ENCODE measurements around the gene TLE1.
"Not testable (repeated sequence)": the region's sequence is repeated elsewhere in the genome, so short reads cannot be mapped to it uniquely, and the experiment has no call there.

Gene TLE1

DNA sequence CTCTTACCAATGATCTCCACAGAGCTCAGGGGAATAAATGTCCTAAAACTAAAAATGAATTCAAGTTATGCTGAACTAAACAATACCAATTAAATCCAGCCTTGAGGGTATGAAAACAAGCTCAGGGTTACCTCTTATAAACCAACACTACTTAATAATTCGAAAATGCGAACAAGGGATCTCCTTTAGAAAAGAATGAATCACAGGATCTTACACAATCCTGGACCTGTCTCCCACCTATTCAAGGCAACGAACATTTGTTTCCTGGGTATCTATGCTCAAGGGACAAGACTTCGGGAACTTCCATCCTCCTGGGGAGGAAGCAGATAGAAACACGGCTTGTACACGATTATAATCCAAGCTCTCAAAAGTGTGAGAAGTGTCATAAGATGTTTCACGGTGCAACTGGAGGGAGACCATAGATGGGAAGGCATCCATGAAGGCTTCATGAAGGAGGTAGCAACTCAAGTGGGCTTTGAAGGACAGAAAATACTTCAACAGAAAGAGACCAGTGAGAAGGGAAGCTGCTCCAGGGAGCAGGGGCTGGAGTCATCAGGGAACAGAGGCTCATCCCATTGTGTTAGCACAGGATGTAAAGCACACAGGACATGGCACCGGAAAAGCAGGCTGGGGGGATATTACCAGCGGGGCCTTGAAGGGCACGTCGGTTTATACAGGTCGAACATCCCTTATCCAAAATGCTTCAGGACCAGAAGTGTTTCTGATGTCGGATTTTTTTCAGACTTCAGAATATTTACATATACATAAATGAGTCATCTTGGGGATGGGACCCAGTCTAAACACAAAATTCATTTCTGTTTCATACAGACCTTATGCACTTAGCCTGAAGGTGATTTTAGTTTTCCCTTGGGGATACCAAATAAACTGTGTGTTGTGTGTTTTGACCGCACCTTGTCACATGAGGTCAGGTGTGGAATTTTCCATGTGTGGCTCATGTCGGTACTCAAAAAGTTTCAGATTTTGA lies 87.4 kb downstream of the TLE1 start:
- no peak for DNase-seq (ENCODE audit: low read depth, low spot score)

DNA sequence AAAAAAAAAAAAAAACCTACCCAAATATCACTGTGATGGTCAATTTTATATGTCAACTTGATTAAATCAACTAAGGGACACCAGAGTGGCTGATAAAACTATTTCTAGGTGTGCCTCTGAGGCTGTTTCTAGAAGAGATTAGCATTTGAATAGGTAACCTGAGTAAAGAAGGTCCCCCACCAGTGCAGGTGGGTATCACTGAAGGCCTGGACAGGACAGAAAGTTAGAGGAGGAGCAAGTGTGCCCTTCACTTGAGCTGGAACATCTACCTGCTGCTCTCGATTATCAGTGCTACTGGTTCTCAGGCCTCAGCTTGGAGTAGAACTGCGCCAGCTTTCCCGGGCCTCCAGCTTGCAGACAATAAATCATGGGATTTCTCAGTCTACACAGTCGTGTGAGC lies 88.7 kb downstream of the TLE1 start:
- no peak for DNase-seq (ENCODE audit: low read depth, low spot score)

DNA sequence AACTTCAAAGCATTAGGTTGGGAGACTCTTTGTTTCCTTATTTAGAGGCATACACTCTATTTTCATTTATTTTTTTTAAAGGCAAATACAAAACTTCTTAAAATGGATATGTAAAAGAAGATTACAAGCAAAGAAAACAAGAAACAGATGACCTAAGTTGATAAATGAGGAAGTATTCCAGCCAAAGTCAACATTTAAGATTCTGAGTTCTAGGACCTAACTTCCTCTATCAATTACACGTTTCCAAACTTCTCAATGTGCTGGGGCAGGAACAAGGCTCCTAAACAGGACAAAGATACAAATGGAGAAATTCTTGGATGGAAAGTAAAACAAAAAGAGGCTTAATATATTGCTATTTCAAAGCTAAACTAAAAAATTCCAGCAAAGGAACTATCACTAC lies 89.5 kb downstream of the TLE1 start:
- DNase-seq (ENCODE audit: low read depth, low spot score) = no peak

DNA sequence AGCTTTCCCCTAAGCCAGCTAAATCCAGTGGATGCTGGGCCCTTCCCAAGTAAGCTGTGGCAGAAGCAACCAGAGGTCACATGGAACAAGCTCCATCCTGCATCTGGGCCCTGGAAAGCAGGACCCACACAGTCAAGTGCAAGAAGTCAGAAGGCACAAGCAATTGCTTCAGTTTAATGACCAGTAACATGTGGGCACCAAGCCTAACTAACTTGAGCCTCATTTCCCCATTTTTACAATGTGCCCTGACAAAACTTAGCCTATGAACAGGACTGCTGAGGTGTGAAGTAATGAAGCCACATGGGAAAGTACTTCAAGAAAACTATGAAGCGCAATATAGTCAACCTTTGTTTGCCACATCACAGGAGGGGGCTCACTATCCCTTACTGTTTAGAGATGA lies 90.5 kb downstream of the TLE1 start:
- no peak for DNase-seq (ENCODE audit: low read depth, low spot score)

DNA sequence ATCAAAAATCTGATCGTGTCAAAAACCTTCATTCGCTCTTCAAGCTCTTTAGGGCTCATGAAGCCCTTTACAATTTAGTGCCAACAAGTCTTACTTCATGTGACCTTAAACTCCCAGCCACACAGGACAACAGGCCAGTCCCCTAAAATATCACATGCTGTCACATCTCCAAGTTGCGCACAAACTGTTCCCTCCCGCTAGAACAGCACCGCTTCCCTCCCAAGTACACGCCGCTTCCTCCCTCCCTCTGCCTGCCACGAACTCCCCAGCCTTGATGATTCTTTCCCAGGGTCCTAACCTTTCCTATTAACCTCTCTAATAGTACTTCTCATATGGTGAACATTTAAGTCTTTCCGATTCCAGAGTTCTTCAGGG lies 91.2 kb downstream of the TLE1 start:
- no peak for DNase-seq (ENCODE audit: low read depth, low spot score)

DNA sequence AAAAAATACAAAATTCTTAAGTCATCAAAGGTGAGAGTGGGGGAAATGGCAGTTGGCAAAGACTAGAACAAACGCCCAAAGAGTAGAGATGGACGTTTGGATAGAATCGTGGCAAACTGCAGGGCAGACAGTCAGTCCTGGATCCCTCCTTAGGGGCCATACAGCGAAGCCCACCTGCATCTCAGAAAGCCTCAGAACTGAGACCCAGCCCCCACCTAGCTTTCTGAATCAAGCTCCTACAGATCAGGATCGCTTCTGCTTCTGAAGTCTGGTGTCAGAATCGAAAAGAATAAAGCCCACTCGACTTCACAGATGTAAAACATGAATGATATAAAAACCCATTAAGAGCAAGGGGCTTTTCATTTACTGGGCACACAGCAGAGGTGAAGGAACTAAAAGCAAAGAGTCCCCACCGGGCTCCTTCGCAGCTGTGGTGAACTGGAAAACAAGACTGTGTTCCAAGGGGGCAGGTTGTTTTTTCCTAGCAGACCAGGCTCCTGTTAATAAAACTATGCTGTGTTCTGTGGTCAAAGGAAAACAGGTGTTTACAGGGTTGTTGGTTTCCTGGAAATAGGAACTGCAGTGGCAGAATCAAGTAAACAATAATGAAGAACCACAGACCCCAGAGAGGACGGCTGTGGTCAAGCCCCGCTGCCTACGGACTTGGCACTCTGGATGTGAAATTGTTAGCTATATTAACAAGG lies 91.8 kb downstream of the TLE1 start:
- DNase-seq (ENCODE audit: low read depth, low spot score) = no peak

DNA sequence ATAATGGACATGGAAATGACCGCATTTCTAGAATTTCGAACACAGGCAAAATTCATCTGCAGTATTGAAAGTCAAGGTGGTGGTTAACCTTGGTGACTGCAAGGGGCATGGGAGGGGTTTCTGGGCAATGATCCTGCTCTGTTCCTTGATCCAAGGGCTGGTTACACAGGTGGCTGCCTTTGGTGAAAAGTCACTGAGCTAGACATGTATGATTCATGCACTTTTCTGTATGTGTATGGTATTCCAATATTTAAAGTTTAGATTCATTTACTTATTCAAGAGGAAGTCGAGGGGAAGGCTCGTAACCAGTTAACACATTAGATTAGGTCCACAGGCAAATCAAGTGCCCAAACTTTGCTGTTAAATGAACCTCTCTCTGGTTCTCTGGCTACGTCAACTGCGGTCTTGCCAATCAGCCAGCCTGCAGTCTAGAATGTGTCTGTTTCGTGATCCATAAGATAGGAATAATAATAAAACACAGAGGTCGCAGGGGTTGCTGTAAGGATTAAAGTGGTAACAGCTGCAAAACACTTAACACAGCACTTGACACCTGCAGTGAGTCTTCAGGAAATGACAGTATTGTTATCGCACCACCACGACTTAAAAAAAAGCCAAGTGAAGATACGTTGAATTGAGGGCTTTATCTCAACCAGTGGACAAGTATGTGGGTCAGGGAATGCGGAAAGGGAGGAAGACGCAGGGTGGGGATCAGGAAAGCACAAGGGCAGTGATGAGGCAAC lies 92.5 kb downstream of the TLE1 start:
- no peak for DNase-seq (ENCODE audit: low read depth, low spot score)

DNA sequence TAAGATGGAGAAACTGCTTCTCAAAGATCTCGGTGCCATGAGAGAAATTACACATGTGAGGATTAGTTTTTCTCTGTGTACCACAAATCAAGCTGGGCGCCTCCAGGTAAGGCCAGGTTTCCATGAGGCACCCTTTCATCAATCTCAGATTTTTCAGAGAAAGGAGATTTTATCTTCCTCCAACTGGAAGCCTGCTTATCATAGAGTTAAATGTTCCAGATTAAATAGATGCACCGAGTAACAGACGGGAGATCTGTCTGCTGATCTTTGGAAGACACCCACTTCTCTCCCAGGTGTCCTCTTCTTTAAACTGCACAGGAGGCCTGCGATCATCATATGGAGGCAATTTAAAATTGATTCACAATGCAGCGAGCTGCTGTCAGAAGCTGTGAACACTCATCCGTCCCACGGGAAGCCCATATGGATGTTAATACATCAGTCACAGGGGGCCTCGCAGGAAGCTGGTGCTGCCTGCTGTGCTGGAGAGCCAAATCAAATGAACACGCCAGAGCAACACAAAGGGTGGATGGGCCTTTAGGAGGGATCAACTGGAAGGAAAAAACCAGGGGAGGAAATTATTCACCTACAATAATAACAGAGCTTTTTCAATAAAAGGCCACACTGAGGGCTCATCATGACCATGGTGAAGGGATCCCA lies 93.3 kb downstream of the TLE1 start:
- no peak for DNase-seq (ENCODE audit: low read depth, low spot score)

DNA sequence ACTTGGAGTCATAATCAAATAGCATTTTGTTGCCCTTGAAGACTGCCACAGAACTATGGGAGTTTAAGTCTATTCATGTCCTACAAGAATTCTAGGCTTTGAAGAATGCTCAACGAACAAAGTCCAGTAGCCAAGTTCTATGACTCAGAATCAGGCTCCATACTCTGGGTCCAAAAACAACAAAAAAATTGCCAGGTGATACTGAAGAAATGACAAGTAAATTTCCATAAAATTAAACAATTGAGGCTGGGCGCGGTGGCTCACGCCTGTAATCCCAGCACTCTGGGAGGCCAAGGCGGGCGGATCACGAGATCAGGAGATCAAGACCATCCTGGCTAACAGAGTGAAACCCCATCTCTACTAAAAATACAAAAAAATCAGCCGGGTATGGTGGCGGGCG lies 94.1 kb downstream of the TLE1 start:
- not testable (repeated sequence) for DNase-seq (ENCODE audit: low read depth, low spot score)

DNA sequence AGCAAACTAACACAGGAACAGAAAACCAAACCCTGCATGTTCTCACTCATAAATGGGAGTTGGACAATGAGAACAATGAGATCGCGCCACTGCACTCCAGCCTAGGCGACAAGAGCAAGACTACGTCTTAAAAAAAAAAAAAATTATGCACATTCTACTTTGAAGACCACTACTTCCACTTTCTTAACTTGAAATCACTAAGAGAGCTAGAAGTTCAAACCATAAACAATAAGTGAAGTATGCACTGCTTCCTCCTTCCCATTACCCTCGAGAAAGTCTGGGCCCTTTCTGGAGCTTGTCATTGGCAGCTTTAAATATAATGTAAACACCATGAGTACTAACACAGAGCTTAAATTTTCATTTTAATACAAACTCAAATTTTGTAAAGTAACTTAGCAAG lies 94.9 kb downstream of the TLE1 start:
- DNase-seq (ENCODE audit: low read depth, low spot score) = no peak

DNA sequence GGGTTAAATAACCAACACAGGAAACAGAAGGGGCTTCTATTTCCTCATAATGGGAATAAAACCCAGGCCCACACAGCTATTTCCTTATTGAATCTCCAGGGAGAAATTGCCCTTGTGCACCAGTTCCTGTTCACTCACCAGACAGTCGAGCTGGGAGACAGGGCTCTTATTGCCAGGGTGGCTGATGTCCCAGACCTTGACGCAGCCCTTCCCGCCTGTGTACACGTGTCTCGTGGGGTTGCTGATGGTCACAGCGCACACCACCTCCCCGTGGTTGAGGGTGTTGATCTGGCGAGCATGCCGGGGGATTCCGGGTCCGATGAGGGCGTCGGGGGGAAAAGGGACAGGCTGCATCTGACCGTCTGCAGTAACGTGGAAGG lies 96.5 kb downstream of the TLE1 start:
- DNase-seq (ENCODE audit: low read depth, low spot score) = no peak

DNA sequence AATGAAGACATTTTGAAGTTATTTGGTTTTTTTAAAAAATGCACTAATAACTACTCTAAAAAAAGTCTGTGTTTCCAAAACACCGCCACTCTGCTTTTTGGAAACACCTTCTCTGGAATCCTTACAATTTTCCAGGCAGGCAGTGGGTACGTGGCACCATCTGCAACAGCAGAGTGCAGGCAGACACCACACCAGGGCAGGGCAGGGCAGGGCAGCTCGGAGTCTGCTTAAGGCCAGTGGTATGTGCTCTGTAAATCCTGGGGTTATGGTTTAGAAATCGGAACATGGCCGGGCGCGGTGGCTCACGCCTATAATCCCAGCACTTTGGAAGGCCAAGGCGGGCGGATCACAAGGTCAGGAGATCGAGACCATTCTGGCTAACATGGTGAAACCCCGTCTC lies 97.6 kb downstream of the TLE1 start:
- DNase-seq (ENCODE audit: low read depth, low spot score) = no peak

DNA sequence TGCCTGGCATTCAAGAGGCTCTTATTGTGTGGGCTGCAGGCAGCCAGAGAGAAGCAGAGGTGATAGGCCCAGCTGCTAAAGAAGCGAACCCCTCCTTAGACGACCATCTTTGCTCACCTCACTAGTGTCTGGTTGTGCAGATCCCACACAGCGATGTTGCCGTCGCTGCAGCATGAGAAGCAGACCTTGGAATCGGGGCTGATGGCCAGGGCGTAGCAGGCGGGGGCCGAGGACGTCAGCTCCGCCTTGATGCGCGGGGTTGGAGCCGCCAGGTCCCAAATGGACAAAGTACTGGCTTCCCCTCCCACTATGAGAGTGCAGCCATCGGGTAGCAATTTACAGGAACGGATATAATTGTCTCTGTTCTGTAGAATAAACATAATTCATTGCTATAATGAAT lies 98.7 kb downstream of the TLE1 start:
- no peak for DNase-seq (ENCODE audit: low read depth, low spot score)

DNA sequence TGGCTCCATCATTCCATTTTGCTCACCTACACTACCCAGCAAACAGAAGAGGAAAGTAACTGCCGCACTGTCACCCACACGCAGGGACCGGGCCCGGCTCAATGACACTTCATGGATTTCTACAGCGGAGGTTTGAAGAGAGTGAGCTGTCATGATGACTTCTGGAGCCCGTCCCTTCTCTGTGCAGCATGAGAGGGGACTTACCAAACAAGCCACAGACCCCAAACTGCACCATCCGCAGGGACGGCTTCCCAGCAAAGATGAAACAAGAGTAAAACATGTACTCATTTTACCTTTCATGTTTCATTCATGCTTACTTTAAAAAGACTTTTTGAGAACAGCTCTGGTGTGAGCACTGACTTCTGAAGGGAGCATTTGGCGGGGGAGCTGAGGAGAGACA lies 99.5 kb downstream of the TLE1 start:
- no peak for DNase-seq (ENCODE audit: low read depth, low spot score)

DNA sequence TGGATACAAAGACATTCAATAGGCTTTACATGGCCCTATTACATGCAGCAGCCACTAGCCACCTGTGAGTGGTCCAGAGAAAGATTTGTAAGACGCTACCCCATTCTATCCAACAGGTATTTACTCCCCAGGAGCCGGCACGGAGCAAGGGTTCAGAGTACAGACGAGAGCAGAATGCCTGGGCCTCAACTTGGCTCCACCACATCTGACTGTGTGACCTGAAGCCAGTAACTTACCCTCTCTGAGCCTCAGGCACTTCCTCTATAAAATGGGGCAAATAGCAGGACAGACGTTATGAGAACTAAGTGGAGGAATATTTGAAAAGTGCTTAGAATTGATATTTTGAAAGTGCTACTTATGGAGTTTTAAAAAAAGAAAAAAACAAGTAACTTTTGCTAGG lies 100.0 kb downstream of the TLE1 start:
- DNase-seq (ENCODE audit: low read depth, low spot score) = no peak

DNA sequence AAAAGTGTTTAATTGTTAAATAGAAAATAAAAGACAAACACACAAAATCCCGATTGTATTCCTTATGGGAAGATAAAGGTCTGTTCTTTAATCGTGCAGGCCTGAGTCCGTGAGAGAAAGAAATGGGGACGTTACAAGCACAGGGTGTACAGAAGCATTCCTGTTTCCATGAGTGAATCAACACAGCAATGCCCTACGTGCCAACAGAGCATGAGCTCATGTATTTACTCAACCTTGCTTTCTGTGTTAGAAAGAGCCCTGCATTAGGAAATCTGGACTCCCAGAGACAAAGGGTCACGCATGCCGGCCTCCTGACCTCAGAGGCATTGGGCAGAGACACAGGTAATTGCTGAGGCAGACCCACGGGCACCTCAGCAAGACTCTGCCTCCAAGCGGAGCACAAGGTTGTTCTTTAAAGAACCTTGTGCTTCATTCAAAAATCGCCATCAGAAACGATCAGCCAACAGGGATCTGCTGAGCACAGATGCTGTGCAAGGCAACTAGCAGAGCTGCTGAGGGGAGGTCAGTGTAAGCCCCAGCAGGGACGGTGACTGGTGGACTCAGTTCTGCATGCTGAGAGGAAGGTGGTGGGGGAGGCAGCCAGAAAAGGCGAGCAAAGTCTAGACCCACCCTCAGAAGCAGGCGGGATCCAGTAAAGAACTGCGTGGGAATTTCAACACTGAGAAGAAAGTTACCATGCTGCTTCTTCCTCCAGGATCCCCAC lies 101.0 kb downstream of the TLE1 start:
- DNase-seq (ENCODE audit: low read depth, low spot score) = no peak

DNA sequence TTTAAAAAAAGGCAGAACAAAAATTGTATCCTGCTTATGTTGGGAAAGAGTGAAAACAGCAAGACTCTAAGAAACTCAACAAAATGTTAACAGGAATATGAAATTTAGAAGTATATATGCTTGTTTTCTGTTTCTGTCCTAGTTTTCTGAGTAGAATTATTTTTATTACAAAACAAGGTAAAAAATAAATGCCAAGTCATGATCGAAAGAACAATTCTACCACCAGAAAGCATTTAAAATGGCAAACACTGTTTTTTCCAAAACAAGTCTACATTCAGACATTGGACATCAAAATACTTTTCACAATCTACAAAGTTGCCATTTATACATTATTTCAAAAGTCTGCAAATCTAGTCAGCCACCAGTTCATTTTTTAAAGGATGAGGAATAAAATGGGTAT lies 102.6 kb downstream of the TLE1 start:
- no peak for DNase-seq (ENCODE audit: low read depth, low spot score)

DNA sequence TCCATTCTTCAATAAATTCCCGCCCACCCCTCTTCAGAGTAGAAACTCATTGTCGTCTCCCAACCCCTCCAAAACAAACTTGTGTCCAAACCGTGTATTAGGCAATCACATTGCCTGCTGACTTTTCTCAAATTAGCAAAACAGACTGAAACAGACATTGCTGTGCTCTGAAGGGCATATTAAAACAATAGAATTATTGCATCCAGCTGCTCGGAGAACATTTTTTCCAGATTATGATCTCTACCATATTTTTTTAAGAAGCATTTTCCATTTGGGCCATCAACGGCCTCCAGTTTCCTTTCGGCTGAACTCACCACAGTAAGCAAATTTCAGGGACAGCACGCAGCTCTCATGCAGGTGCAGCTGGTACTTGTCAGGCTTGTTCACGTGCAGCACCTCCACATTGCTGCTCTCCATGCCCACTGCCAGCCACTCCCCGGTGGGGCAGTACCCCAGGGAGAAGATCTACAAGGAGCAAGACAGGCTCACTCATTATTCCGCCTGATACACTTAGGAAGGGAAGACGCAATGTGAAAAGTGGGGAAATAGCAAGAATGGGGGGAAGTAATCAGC lies 104.1 kb downstream of the TLE1 start:
- no peak for DNase-seq (ENCODE audit: low read depth, low spot score)

DNA sequence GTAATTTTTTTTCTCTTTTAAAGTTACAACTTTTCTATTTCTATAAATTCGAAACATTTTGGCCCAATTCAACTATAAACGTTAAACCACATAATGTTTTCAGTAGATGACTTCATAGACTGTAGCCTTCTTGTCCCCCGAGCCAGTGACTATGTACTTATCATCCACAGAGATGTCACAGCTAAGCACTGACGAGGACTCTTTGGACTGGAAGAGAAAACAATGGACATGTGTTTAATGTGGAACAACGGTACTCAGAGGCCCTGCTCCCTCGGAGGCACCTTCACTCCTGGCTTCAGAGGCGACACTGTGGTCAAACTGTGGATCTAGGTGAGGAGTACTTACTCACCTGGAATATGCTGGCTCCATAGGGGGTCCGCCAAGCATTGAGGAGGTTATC lies 105.2 kb downstream of the TLE1 start:
- no peak for DNase-seq (ENCODE audit: low read depth, low spot score)

DNA sequence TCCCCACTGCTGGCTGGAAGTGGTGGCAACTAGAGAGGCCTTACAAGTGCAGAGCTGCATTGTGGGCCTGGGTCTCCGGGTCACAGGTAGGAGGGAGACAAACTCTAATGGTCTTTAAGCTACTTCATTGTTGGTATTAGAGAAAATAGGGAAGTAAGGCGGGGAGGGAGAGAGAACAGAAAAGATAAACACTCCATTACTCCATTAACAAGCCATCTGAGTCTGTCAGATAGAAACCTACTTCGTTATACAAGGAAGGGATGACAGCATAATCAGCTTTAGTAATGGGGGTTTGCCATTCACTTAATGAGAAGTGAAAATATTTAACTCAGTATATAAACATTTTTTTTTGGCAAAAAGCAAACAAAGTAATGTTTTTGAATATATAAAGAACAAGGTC lies 107.4 kb downstream of the TLE1 start:
- DNase-seq (ENCODE audit: low read depth, low spot score) = no peak

DNA sequence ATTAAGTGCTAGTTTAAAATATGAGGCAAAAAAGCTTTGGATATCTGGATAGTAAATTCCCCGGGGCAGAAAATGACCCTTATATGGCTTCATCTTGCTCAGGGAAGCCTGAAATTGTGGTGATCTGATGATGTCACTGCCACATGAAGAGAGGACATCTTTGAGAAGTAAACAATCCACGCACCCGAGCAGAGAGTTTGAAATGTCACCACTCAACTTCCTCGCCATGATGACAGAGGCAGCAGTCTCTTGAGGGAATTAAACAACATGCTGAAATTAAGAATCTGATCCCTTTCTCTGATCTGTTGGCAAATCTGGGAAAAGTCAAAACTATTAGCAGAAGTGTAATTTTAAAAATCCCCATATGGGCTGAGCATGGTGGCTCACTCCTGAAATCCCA lies 110.0 kb downstream of the TLE1 start:
- DNase-seq (ENCODE audit: low read depth, low spot score) = no peak

All from activated CD4-positive, CD25-positive, alpha-beta regulatory T cell treated with anti-CD3 and anti-CD28 coated beads, Interleukin-2, amount 50 U/mL, for 16 hours (primary cell).